Medulla oblongata (tissue), 1 donor: ENCODE measurements around the gene MEGF6.

Source experiments
- DNase-seq: peaks from one replicate; pipeline ENCODE4 v3.0.0-alpha.2; 2015; ENCODE audit errors: extremely low spot score

MEGF6 gene

DNA sequence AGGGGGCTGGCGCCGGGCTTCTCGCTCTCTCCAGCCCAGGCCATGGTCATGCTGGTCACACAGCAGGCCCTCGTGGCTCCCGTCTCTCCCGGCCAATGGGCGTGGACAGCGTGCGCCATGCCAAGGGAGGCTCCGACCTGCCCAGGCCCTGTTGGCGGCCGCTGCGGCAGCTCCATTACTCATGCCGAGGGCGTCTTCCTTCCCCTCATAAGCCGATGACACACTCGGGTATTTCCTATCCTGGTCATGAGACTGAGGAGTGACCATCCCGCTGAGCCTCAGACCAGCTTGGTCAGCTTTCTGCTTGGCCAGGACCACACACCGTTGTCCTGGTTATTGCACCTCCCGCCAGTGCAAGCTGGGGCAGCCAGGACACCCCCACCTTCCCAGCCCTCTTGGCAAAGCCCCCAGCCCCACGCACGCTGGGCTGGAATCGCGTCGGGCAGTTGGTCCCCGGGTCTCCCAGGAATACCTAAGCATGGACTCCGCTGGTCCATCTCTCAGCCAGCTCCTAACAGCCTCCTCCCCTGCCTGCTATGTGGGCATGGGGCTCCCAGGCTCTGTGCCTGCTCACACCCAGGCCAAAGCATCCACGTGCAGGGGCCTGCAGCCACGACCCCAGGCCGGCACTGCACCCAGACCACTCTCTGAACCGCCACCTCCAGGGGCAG is 107.0 kb downstream of the MEGF6 start:
- peak; percentile 77 for DNase-seq

- DNase-seq = no peak
Observed at GRCh38 chr1:3503525-3503886, 107.8 kb downstream of the MEGF6 start.

GRCh38 chr1:3502641-3503524 is 108.4 kb downstream of the MEGF6 start:
- DNase-seq = no peak

DNA sequence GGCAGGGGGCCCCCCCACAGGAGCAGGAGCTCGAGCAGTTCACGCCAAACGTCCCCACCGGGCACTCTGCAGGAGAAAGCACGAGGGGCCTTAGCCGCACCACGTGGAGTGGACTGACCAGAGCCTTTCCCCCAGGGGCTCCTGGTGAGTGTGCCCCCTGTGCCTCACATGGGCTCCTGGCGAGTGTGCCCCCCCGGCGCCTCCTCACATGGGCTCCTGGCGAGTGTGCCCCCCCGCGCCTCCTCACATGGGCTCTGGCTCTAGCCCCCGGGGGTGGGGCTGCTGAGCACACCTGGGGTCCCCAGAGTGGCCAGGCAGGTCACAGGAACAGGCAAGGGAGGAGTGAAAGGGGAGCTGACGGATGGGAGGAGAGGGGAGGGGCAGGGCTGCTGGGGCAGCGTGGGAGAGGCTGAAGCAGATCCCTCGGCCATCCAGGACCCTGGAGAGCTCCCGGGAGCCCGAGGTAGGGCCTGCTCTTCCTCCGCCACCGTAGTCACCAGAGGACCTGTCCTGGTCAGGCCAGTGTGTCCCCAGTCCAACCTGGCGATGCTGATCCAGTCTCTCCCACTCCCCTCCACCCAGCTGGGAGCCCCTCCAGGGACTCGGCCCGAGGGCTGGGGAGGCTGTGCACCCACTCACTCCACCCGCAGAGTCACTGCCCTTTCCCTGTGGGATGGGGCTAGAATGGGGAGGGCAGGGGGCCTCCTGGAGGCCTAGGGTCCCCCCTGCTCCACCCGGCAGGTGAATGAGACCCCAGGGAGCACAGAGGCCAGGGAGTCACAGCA is 109.3 kb downstream of the MEGF6 start:
- DNase-seq = peak; percentile 57

DNA sequence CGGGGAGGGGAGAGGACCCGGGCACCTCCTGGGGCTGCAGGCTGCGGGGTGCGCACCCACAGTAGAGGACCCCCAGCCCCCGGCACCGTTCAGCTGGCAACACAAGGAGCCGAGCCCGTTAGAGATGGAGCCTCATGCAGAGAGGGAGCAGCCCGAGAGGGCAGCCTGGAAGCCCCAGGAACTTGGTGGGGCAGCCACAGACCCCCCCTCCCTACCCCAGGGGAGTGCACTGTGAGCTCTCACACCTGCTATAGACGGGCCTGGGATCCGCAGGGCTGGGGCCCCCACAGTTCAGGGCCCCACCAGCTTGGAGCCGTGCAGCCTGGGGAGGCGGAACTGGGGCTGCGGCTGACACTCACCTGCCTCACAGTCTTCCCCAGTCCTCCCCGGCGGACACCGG is 109.9 kb downstream of the MEGF6 start:
- no peak for DNase-seq

- no peak for DNase-seq
Observed at GRCh38 chr1:3500265-3500835, 111.0 kb downstream of the MEGF6 start.

GRCh38 chr1:3499611-3500010 is 111.7 kb downstream of the MEGF6 start:
- no peak for DNase-seq

DNA sequence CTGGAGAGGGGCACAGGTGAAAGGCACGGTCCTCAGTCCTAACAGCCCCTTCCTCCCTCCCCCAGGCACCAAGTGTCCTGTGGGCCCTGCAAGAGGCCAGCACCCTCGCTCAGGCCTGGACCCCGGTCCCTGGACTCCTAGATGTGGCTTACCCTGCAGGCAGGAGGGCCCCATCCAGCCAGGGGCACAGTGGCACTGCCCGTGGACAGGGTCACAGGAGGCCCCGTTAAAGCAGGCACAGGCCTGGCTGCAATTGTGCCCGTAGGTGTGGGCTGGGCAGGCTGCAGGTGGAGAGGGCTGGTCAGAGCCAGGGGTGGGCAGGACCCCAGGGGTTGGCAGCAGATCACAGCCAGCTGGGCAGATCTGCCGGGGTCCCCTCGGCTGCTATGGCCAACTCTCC is 112.3 kb downstream of the MEGF6 start:
- DNase-seq = no peak

DNA sequence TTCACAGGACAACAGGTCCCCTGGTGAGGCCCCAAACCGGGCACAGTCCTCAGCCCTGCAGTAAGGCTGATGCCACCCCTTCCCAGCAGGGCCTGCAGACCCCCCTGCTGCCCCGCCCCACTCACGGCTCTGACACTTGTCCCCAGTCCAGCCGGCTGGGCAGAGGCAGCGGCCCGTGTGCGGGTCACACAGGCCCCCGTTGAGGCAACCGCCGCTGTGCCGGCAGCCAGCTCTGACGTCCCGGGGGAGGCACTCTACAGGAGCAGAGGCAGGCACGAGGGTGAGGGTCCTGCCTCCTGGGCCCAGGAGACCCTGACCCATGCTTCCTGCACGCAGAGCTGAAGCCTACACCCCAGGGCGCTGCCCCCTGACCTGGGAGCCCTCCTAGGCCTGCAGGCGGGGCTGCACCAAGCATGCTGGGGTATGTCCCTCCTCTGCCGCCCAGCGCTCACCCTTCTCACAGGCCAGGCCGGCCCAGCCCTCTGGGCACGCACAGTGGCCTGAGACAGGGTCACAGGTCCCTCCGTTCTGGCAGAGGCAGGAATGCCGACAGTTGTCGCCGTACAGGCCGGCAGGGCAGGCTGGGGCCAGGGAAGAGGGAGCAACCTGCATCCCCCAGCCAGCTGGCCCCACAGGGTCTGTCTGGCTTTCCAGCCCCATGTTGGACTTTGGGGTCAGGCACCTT is 112.9 kb downstream of the MEGF6 start:
- DNase-seq = no peak

GRCh38 chr1:3497521-3497920 is 113.8 kb downstream of the MEGF6 start:
- no peak for DNase-seq

- no peak for DNase-seq
Observed at GRCh38 chr1:3496916-3497315, 114.4 kb downstream of the MEGF6 start.

DNA sequence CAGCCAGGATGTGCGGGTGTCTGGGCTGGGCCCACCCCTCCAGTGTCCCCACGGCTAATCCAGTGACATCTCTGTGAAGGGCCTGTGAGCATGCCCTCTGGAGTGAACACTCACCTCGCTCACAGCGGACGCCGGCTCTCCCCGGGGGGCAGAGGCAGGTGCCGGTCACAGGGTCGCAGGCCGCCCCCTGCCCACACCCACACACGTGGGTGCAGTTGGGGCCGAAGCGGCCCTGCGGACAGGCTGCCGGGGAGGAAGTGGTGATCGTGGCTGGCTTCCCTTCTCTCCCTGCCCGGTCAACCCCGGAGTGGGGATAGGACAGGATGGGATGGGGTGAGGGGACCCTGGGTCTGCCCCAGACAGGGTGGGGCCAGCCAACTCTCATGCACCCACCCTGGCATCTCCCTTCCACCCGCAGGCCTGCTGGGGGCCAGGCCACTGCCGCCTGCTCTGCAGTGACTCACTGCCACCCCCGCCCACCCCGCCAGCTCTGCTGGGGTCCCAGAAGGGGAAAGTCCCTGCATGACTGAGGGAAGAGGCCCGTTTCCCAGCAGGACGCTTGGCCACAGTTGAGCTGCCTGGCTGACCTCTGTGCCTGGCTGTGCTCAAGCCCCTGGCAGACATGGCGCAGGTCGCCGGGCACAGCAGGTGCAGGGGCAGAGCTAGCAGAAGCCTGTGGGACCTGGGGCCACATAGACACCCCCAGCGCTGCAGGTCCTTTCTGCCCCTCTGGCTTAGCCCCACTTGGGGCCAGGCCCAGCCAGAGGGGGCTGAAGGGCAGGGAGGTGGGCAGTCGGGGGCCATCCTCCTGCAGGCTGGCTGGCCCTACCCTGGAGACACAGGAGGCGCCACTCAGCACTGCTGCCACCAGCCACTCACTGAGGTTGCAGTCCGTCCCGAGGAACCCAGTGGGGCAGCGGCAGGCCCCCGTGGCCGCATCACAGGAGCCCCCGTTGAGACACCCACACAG is 115.2 kb downstream of the MEGF6 start:
- no peak for DNase-seq

- DNase-seq = no peak
Observed at GRCh38 chr1:3494321-3495308, 116.7 kb downstream of the MEGF6 start.

GRCh38 chr1:3492545-3493246 is 118.6 kb downstream of the MEGF6 start:
- DNase-seq = no peak

DNA sequence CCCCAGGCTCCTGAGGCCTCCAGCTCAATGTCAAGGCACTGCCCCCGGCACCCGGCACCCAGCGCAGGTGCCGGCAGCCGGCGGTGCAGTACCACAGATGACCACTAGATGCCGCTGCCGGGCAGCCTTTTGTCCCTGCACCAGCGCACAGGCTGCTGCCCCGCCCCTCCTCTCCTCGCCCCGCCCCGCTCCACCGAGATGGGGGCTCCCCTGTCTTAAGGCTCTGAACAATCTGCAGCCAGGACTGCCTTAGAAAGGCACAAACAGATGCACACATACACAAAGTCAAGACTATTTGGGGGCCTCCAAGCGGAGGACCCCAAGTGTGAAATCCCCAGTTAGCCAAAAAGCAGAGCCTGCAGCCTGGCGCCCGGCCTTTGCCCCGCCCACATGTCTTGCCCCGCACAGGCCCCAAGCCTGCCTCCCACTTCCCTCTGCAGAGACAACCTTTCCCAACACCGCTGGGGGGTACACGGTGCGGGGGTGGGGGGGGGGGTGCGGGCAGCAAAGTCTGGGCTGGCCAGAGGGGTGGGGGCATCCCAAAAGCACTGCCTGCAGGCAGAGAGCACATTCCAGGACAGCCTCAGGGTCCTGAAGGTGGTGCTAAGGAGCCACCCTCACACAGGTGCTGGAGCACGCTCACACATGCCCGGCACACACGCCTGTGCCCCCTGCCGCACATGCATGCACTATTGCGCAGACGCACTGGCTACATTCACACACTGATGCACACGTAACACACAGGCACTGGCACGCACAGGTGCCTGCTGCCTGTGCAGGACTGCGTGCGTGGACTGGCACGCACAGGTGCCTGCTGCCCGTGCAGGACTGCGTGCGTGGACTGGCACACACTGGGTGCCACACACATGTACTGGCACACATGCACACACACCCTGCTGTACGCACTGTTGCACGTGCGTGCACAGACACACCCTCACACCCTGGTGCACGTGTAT is 119.7 kb downstream of the MEGF6 start:
- DNase-seq = peak; percentile 65

DNA sequence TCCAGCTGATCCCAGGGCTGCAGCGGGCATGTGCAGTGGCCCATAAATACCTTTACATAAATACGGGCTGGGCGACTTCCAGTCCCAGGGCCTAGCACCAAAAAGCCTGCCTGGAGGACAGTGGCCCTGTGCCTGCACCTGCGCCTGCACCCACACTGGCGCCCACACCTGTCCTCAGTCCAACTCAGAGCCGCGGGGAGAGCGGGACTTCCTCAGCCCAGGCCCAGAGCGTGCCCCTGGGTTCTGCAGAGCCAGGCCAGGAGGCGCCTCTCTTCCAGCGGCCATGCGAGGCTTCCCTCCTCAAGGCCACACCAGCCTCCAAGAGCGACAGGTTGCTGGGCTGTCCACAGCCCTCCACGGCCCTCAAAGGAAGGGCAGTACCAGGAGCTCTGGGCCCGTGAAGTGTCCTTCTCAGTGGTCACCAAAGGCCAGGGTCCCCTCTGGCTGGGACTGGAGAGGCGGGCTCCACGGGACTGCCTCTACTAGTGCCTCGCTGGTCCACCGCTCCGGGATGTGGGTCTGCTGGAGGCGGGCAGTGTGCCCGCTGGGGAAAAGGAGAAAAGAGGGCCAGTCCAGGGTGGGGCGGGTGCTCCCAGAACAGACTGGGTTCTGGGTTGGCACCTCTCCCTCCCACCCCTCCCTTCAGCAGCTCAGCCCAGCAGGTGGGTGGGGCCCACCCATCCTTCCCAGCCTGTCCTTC is 121.1 kb downstream of the MEGF6 start:
- DNase-seq = no peak

- no peak for DNase-seq
Observed at GRCh38 chr1:3488432-3488831, 122.9 kb downstream of the MEGF6 start.
